Smooth muscle cell (in vitro differentiated cells): ENCODE data around the gene SSUH2. TPM values are rescaled to one million over a fixed set of nuclear protein-coding genes. Genes with fewer than 3 reads are reported as not detected.

Experiments
- DNase-seq: peaks from one replicate; lab custom pipeline; 2025; ENCODE audit not compliant: unreplicated experiment; lab: John Stamatoyannopoulos, UW
- H2AFZ ChIP-seq: fragments of 200-600 bp; sonication (generic); 2 replicates; pipeline ENCODE4 v1.6.0; 2016; ENCODE audit warnings: antibody characterized with exemption, low read depth, mild to moderate bottlenecking
- H3F3A ChIP-seq: fragments of 200-600 bp; sonication (generic); 2 replicates; pipeline ENCODE4 v1.6.0; 2017; ENCODE audit warnings: antibody characterized with exemption, low read depth
- H3K27ac ChIP-seq: fragments of 200-600 bp; sonication (generic); 2 replicates; pipeline ENCODE4 v1.5.1; 2016; ENCODE audit warnings: low read depth, mild to moderate bottlenecking
- H3K27me3 ChIP-seq: fragments of 200-600 bp; sonication (generic); 2 replicates; pipeline ENCODE4 v1.6.1; 2016; ENCODE audit warnings: low read depth, mild to moderate bottlenecking
- H3K36me3 ChIP-seq: fragments of 200-600 bp; sonication (generic); 2 replicates; pipeline ENCODE4 v1.5.1; 2016; ENCODE audit warnings: low read depth
- H3K4me1 ChIP-seq: fragments of 200-600 bp; sonication (generic); 2 replicates; pipeline ENCODE4 v1.5.1; 2016; ENCODE audit warnings: low read depth
- H3K4me2 ChIP-seq: fragments of 200-600 bp; sonication (generic); 2 replicates; pipeline ENCODE4 v1.6.0; 2016; ENCODE audit warnings: mild to moderate bottlenecking
- H3K4me3 ChIP-seq: fragments of 200-600 bp; sonication (generic); 2 replicates; pipeline ENCODE4 v1.5.1; 2016; ENCODE audit warnings: mild to moderate bottlenecking
- H3K79me2 ChIP-seq: fragments of 200-600 bp; sonication (generic); 2 replicates; pipeline ENCODE4 v1.6.0; 2016; ENCODE audit warnings: low read depth, mild to moderate bottlenecking
- H3K9ac ChIP-seq: fragments of 200-600 bp; sonication (generic); 2 replicates; pipeline ENCODE4 v1.6.0; 2016; ENCODE audit warnings: low read depth
- H3K9me3 ChIP-seq: fragments of 200-600 bp; sonication (generic); replicated peaks from 2 replicates; pipeline ENCODE4 v1.5.1; 2016; ENCODE audit warnings: low read depth
- H4K20me1 ChIP-seq: fragments of 200-600 bp; sonication (generic); 2 replicates; pipeline ENCODE4 v1.6.0; 2016; ENCODE audit warnings: low read depth
- CTCF ChIP-seq: fragments of 200-600 bp; sonication (generic); IDR thresholded peaks from 2 replicates; pipeline ENCODE4 v1.5.1; 2017; ENCODE audit warnings: borderline replicate concordance, mild to moderate bottlenecking, antibody characterized with exemption; ENCODE audit not compliant: insufficient read depth, poor library complexity, severe bottlenecking
- WGBS: methylation state at CpG from one replicate; pipeline ENCODE4 v1.1.7; 2016; ENCODE audit warnings: low lambda C conversion rate; 5-methylcytosine and 5-hydroxymethylcytosine counted together
- polyA plus RNA-seq: library from polyadenylated mRNA; unstranded; fragments of >200 nt; fragmentation: Nextera tagmentation; extraction: Ambion mirVana; gene quantifications from 2 replicates; pipeline ENCODE4 v1.2.1, GENCODE V29; 2016
- total RNA-seq: library from RNA; depleted of rRNA; stranded (reverse); fragments of >200 nt; gene quantifications from 2 replicates; pipeline ENCODE4 v1.2.3, GENCODE V29; 2014

Gene SSUH2
- total and polyA plus RNA-seq, 2 experiments from 2014 or later = 0.09 TPM; not detected in 1

GRCh38 chr3:8673083-8673737, 28.6 kb upstream of the SSUH2 start:
- H3K9ac ChIP-seq = no peak overlapping the region
- 93% methylated on average over 14 of the region's 14 CpGs for WGBS
- no peaks in the 10 kb centered on the region for H3K9me3 ChIP-seq
- TF ChIP-seq CTCF = no peak
- DNase-seq = no peak
- no peak overlapping the region for H3K4me2 ChIP-seq
- no peaks in the 10 kb centered on the region for H3K36me3 ChIP-seq
- no peaks in the 10 kb centered on the region for H3K79me2 ChIP-seq
- H3K4me1 ChIP-seq = no peaks in the 10 kb centered on the region
- no peaks in the 10 kb centered on the region for H4K20me1 ChIP-seq
- H3K27me3 ChIP-seq = no peaks in the 10 kb centered on the region
- H3K4me3 ChIP-seq = no peak overlapping the region
- H2AFZ ChIP-seq = no peak overlapping the region
- no peaks in the 10 kb centered on the region for H3F3A ChIP-seq
- no peak overlapping the region for H3K27ac ChIP-seq

GRCh38 chr3:8669019-8669418, 24.4 kb upstream of the SSUH2 start:
- Histone ChIP-seq H3K9me3 (no peaks in the 10 kb centered on the region), H3K79me2 (no peaks in the 10 kb centered on the region), H3K4me3 (no peak overlapping the region), H3K9ac (no peak overlapping the region), H3K4me1 (no peaks in the 10 kb centered on the region), H2AFZ (no peak overlapping the region), H3K27me3 (peaks cover 3% of the 10 kb centered on the region), H3F3A (no peaks in the 10 kb centered on the region), H3K4me2 (no peak overlapping the region), H4K20me1 (no peaks in the 10 kb centered on the region), H3K36me3 (no peaks in the 10 kb centered on the region), H3K27ac (no peak overlapping the region)
- no peak for DNase-seq
- no peak for TF ChIP-seq CTCF
- 96% methylated on average over 2 of the region's 2 CpGs for WGBS

- no peak for DNase-seq
- no peak for TF ChIP-seq CTCF
- H3K27ac ChIP-seq = no peak overlapping the region
- no peak overlapping the region for H2AFZ ChIP-seq
- no peaks in the 10 kb centered on the region for H4K20me1 ChIP-seq
- no peaks in the 10 kb centered on the region for H3F3A ChIP-seq
- no peak overlapping the region for H3K4me3 ChIP-seq
- peaks cover 3% of the 10 kb centered on the region for H3K27me3 ChIP-seq
- H3K36me3 ChIP-seq = no peaks in the 10 kb centered on the region
- H3K9me3 ChIP-seq = no peaks in the 10 kb centered on the region
- H3K79me2 ChIP-seq = no peaks in the 10 kb centered on the region
- H3K4me2 ChIP-seq = no peak overlapping the region
- no peak overlapping the region for H3K9ac ChIP-seq
- H3K4me1 ChIP-seq = no peaks in the 10 kb centered on the region
Measured at GRCh38 chr3:8668216-8668615, 23.6 kb upstream of the SSUH2 start.

GRCh38 chr3:8667463-8668091, 23.0 kb upstream of the SSUH2 start:
- H3K36me3 ChIP-seq = no peaks in the 10 kb centered on the region

More at GRCh38 chr3:8667463-8668091, 23.0 kb upstream of the SSUH2 start:
- no peak overlapping the region for H3K9ac ChIP-seq
- H2AFZ ChIP-seq = no peak overlapping the region
- peaks cover 3% of the 10 kb centered on the region for H3K27me3 ChIP-seq
- no peak overlapping the region for H3K4me3 ChIP-seq
- H3K9me3 ChIP-seq = no peaks in the 10 kb centered on the region
- DNase-seq = no peak
- 88% methylated on average over 6 of the region's 6 CpGs for WGBS
- no peaks in the 10 kb centered on the region for H4K20me1 ChIP-seq
- H3K4me1 ChIP-seq = no peaks in the 10 kb centered on the region
- no peaks in the 10 kb centered on the region for H3F3A ChIP-seq
- no peak overlapping the region for H3K4me2 ChIP-seq
- TF ChIP-seq CTCF = no peak
- H3K27ac ChIP-seq = no peak overlapping the region
- H3K79me2 ChIP-seq = no peaks in the 10 kb centered on the region
